NT2/D1 (cell line): Measurements from ENCODE around the gene C3orf49.

ENCODE experiments used
- SUZ12 ChIP-seq: IDR thresholded peaks from 2 replicates; pipeline ENCODE4 v1.6.1; 2011; ENCODE audit not compliant: insufficient read length, insufficient read depth; ENCODE audit errors: extremely low read depth
- ZNF274 ChIP-seq: IDR thresholded peaks from 2 replicates; pipeline ENCODE4 v1.6.1; 2011; ENCODE audit warnings: mild to moderate bottlenecking, low read depth, low read length

DNA sequence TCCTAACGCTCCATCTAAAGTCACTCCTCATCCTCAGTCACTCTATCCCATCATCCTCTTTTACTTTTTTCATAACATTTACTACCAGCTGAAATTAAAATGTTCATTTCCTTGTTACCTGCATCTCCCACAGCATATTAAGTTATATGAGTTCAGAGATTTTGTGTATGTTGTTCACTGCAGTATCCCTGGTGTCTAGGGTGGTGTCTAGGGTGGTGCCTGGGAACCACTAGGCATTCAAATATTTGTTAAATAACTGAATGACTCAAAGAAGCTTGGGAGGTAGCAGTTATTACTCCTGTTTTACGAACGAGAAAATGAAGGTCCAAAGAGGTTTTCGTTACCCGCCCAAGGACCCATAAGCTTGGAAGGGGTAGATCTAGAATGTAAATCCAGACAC lies 1.9 kb upstream of the C3orf49 start:
- TF ChIP-seq SUZ12 (no peak), ZNF274 (no peak)
